Measurements from ENCODE around the gene TTLL4. TPM values are rescaled to one million over a fixed set of nuclear protein-coding genes. Genes with fewer than 3 reads are reported as not detected.

The TTLL4 gene
- 12.1 and 15.1 TPM in 2 replicates for total RNA-seq

GRCh38 chr2:218710687-218711549, at the start of gene TTLL4:
TTLL4 (plus strand) TSS chr2:218710835; CDS start chr2:218737677, 26,842 bp downstream.

DNA sequence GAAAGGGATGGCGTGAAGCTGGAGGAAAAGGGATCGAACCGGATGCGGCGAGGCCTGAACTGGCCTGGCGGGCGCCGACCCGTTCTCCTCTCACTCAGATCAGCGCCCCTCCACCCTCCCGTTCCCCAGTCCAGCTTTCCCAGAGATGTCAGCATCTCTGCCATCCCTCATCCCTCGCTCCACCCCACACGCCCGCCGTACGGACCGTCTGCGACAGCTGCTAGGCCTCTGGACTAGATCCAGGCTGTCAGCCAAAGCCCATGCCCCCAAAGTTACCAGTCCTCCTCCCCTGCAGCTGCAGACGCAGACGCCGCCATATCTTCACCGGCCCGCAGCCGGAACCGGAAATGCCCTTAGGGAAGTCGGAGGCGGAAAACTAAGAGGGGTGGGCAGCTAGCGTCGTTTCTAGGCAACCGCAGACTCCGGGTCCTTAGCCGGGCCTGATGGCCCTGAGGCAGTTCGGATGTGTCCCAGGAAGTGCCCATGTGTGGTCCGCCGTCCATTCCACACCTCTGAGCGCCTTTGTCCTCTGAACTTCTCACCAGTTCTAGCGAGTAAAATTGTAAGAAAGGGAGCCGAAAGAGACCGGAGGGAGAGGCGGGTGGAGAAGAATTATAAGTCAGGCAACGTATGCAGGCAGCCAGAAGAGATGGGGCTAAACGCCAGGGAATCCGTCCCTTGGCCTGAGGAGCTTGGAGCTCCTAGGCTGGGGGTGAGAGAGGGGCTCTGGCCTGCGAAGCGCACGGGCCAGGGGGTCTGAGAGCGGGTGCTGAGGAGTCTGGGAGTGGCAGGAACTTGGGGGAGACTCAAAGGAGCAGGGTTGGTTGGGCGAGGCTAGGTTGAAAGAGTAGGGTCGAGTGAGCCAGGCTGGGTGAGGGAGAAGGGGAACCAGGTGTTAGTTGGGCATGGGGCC, 38.7 kb upstream of the TTLL4 start, which contains the start of the genes RNF25 and STK36:
Gene RNF25, minus strand, starts transcription at position 349 of the 913 bp plus-strand sequence. Its CDS starts 32 bp downstream, at position 317.
Gene STK36, plus strand, starts transcription at position 433 of the 913 bp plus-strand sequence. CDS start 744 bp downstream, outside the sequence.

GRCh38 chr2:218781691-218782527, 71.3 kb downstream of the TTLL4 start, which contains the start of gene CYP27A1:
CYP27A1 (plus strand) TSS chr2:218782147; CDS start chr2:218782183, 36 bp downstream.

Other genes starting within 250 kb of the TTLL4 start
- gene USP37, start 142.5 kb upstream of the TTLL4 start, total RNA-seq = 11.3 and 17.6 TPM in 2 replicates
- 55.1 and 77.6 TPM in 2 replicates for gene CNOT9, start 142.0 kb upstream of the TTLL4 start, total RNA-seq
- 2.2 and 2.6 TPM in 2 replicates for gene PLCD4, start 102.9 kb upstream of the TTLL4 start, total RNA-seq
- 12.9 and 20.9 TPM in 2 replicates for gene ZNF142, start 51.2 kb upstream of the TTLL4 start, total RNA-seq
- gene BCS1L, start 51.2 kb upstream of the TTLL4 start, total RNA-seq = 42.6 and 48.1 TPM in 2 replicates
- gene RNF25, start 38.8 kb upstream of the TTLL4 start, total RNA-seq = 29.8 and 39.3 TPM in 2 replicates
- gene STK36, start 38.7 kb upstream of the TTLL4 start, total RNA-seq = 22.4 and 24.0 TPM in 2 replicates
- gene CYP27A1, start 71.3 kb downstream of the TTLL4 start, total RNA-seq = 0.98 and 3.7 TPM in 2 replicates
- 0.37 TPM in 1 of 2 replicates, not detected in the other for gene PRKAG3, start 121.0 kb downstream of the TTLL4 start, total RNA-seq
- gene WNT6, start 149.0 kb downstream of the TTLL4 start, total RNA-seq = not detected in 2 replicates
- not detected in 2 replicates for gene WNT10A, start 170.0 kb downstream of the TTLL4 start, total RNA-seq
- gene CDK5R2, start 248.8 kb downstream of the TTLL4 start, total RNA-seq = not detected in 2 replicates

All from subcutaneous preadipocyte (primary cell).